HFFc6 (cell line): ENCODE measurements around the gene CRIP3. TPM values are rescaled to one million over a fixed set of nuclear protein-coding genes. Genes with fewer than 3 reads are reported as not detected.

ENCODE experiments used
- DNase-seq: peaks from one replicate; pipeline ENCODE4 v3.0.0-alpha.2; 2018
- H3K27ac Mint-ChIP-seq: 2 replicates; pipeline ENCODE4 v1.8.0; 2020; ENCODE audit warnings: mild to moderate bottlenecking, mixed read lengths
- H3K27me3 Mint-ChIP-seq: 2 replicates; pipeline ENCODE4 v1.8.0; 2021; ENCODE audit warnings: mild to moderate bottlenecking, moderate library complexity, mixed read lengths; ENCODE audit not compliant: insufficient read depth
- H3K36me3 Mint-ChIP-seq: 2 replicates; pipeline ENCODE4 v1.8.0; 2021; ENCODE audit warnings: low read depth, mixed read lengths
- H3K4me1 Mint-ChIP-seq: 2 replicates; pipeline ENCODE4 v1.8.0; 2020; ENCODE audit warnings: low read depth, mixed read lengths
- H3K4me3 Mint-ChIP-seq: 2 replicates; pipeline ENCODE4 v1.8.0; 2020; ENCODE audit warnings: mild to moderate bottlenecking, moderate library complexity, mixed read lengths
- H3K9me3 Mint-ChIP-seq: 2 replicates; pipeline ENCODE4 v1.8.0; 2020; ENCODE audit warnings: mild to moderate bottlenecking, mixed read lengths
- CTCF ChIP-seq: fragments of 200-600 bp; sonication (generic); IDR thresholded peaks from 2 replicates; pipeline ENCODE4 v1.5.0; 2021; ENCODE audit warnings: antibody characterized with exemption, mild to moderate bottlenecking
- total RNA-seq, 6 experiments: library from RNA; stranded (reverse); fragmentation: NEBNext Ultra II Directional; extraction: Animal tissue kit (Norgen Biotek cat#: 25700); gene quantifications; 2 replicates in 1 of 6; 3 replicates in 5 of 6; pipeline ENCODE4 v1.2.3, GENCODE V29; 2021

The CRIP3 gene
- total RNA-seq, 6 experiments from 2014 or later = not detected

- Mint-ChIP-seq H3K4me3 (no peak overlapping the region), H3K4me1 (no peaks in the 10 kb centered on the region; the same call in 1 of the 2 replicates), H3K27ac (no peak overlapping the region), H3K9me3 (no peaks in the 10 kb centered on the region), H3K36me3 (no peaks in the 10 kb centered on the region), H3K27me3 (peaks cover 21% of the 10 kb centered on the region)
- TF ChIP-seq CTCF = no peak
- DNase-seq = no peak
Measured at GRCh38 chr6:43292341-43292740, 16.3 kb downstream of the CRIP3 start.

GRCh38 chr6:43291708-43292107, 16.9 kb downstream of the CRIP3 start:
- no peak for DNase-seq
- Mint-ChIP-seq H3K4me1 (peaks cover 6% of the 10 kb centered on the region; the same call in 1 of the 2 replicates), H3K27me3 (peaks cover 24% of the 10 kb centered on the region), H3K27ac (no peak overlapping the region), H3K4me3 (no peak overlapping the region), H3K9me3 (no peaks in the 10 kb centered on the region), H3K36me3 (no peaks in the 10 kb centered on the region)
- no peak for TF ChIP-seq CTCF

GRCh38 chr6:43290905-43291355, 17.7 kb downstream of the CRIP3 start:
- Mint-ChIP-seq H3K27me3 (peaks cover 22% of the 10 kb centered on the region), H3K4me1 (peaks cover 6% of the 10 kb centered on the region; the same call in 1 of the 2 replicates), H3K4me3 (no peak overlapping the region), H3K27ac (no peak overlapping the region), H3K36me3 (no peaks in the 10 kb centered on the region), H3K9me3 (no peaks in the 10 kb centered on the region)
- no peak for TF ChIP-seq CTCF
- peak; percentile 8 for DNase-seq

- Mint-ChIP-seq H3K4me3 (no peak overlapping the region), H3K9me3 (no peaks in the 10 kb centered on the region)
Measured at GRCh38 chr6:43290339-43290904, 18.2 kb downstream of the CRIP3 start.

GRCh38 chr6:43287717-43288679, 20.6 kb downstream of the CRIP3 start:
- TF ChIP-seq CTCF = no peak
- H3K4me3 Mint-ChIP-seq = no peak overlapping the region
- no peak overlapping the region for H3K27ac Mint-ChIP-seq
- H3K27me3 Mint-ChIP-seq = peaks cover 26% of the 10 kb centered on the region
- H3K36me3 Mint-ChIP-seq = no peaks in the 10 kb centered on the region
- DNase-seq = no peak
- peaks cover 6% of the 10 kb centered on the region; the same call in 1 of the 2 replicates for H3K4me1 Mint-ChIP-seq
- H3K9me3 Mint-ChIP-seq = no peaks in the 10 kb centered on the region

More at GRCh38 chr6:43290339-43290904, 18.2 kb downstream of the CRIP3 start:
- TF ChIP-seq CTCF = no peak
- Mint-ChIP-seq H3K27ac (no peak overlapping the region), H3K4me1 (peaks cover 6% of the 10 kb centered on the region; the same call in 1 of the 2 replicates), H3K27me3 (peaks cover 27% of the 10 kb centered on the region), H3K36me3 (no peaks in the 10 kb centered on the region)
- DNase-seq = no peak
